ENCODE results near the gene AUTS2.

AUTS2 gene

DNA sequence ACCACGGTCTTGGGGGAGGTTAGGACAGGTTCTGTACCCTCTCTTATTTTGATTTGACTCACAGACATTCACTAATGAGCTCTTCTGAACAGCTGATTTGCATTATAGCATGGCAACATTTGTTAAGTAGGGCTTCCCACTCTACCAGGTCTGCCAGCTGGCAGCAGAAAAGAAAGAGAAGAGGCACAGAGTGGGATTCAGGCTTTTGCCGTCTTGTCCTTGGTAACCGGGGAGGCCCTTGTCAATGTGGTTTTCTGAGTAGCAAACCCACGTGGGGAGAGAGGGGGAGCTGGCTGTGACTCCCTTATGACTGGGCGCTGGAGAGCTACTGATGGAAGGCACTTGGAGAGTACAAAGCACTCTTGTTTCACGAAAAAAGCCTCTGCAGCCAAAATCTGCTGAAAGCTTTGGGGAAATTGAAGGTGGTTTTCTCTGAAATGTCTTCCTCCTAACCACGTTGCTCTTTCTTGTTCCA lies 1178.4 kb downstream of the AUTS2 start:
- Histone ChIP-seq H3K4me3 (no peak overlapping the region), H3K27ac (peak overlapping the region in 1 of 21 experiments; percentile 28)

DNA sequence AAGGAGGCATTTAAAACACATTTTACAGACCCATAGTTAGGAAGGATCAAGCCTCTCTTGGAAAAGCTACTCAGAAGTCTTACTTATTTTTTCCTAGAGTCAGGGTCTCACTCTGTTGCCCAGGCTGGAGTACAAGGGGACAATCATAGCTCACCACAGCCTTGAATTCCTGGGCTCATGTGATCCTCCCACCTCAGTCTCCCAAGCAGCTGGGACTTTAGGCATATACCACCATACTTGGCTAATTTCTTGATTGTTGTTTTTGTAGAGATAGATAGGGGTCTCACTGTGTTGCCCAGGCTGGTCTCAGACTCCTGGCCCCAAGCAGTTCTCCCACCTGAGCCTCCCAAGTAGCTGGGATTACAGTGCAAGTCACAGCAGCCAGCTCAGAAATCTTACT lies 1179.0 kb downstream of the AUTS2 start:
- Histone ChIP-seq H3K27ac (peak overlapping the region in 2 of 21 experiments; percentile 4 to 32), H3K4me3 (no peak overlapping the region)

DNA sequence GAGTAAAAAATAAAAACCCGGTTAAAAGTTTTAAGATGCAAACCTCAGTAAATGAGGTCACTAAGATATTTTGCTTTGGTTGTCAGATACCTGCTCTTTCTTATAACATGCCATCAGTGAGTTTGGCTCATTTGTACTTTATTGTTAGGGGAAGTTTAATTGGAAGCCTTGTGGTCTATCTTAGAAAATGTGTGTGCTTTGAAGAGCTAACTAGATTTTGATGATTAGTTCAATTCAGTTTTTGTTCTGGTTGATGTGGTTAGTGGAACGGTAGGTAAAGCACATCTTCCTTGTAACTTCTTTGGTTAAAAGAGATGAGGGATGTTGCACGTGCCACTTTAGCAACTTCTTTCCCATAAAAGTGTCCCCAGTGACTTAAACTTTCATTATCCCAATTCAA lies 1180.3 kb downstream of the AUTS2 start:
- Histone ChIP-seq H3K27ac (no peak overlapping the region), H3K4me3 (no peak overlapping the region)

DNA sequence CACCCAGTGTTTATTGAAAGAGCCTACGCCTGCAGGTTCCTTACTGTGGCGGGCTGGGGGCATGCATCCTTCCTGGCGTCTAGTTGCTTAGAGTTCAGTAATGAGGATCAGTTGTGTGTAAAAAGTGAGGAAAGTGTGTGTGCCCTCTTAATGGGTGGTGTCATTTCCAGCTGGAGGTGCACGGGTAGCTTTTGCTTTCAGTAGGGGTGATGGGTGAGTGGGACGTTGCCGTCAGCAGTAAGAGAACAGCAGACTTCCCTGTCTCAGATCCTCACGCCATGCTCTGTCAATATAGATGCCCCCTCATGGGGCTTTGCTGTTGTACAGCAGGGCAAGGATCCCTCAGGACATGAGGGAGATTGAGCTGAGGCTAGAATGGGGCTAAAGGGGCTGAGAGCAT lies 1181.0 kb downstream of the AUTS2 start:
- H3K4me3 ChIP-seq = no peak overlapping the region
- no peak overlapping the region for H3K27ac ChIP-seq

DNA sequence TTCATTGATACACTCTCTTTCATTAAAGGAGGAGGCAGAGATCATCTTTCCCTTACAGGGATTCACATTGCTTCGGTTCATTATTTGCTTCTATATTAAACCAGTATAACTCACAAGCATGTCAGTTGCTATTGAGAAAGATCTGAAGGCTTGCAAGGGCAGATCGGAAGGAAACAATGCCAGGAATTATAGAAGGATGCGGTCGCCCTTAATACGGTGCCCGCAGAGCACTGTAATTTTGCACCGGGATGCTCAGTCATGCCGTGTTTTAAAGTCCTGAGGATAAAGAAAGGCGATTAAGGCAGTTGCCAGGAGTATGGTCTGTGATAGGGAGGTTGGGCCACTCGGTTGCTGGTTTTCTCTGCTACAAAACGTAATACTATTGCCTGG lies 1183.6 kb downstream of the AUTS2 start:
- Histone ChIP-seq H3K4me3 (no peak overlapping the region), H3K27ac (no peak overlapping the region)

DNA sequence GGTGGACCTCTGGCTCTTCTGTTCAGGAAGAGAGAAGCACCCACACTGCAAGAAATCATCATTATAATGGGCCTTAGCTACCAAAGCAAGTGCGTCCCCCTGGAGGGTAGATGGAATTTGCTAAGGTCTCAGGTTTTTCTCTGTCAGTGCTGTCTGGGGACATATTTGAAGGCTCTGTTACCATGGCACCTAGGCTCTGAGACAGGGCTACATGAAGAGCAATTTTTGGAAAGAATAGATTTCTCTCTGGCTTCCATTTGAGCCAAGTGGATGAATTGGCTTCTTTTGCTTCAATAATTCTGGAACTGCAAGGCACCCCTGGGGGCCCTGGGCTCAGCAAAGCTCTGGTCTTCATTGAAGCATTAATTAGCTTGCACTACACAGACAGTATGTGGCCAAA lies 1184.5 kb downstream of the AUTS2 start:
- H3K4me3 ChIP-seq = no peak overlapping the region
- no peak overlapping the region for H3K27ac ChIP-seq

DNA sequence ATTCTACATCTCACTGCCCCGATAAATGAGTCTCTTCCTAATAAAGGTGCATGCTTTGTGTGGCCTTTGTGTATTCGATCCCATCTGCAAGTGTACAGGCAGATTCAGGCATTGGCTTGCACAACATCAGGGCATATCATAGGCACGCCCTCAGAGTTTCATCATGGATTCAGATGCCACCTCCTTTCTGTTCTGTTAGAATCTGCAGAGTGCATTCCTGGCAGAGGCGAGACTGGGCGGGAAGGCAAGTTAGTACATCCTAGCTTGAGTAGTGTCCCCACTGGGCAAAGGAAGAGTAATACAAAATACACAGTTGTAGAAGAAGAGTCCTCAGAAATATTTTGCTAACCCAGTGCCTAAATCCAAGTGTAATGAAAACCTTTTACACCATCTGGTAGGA lies 1187.2 kb downstream of the AUTS2 start:
- Histone ChIP-seq H3K27ac (peak overlapping the region in 1 of 21 experiments; percentile 0), H3K4me3 (no peak overlapping the region)

DNA sequence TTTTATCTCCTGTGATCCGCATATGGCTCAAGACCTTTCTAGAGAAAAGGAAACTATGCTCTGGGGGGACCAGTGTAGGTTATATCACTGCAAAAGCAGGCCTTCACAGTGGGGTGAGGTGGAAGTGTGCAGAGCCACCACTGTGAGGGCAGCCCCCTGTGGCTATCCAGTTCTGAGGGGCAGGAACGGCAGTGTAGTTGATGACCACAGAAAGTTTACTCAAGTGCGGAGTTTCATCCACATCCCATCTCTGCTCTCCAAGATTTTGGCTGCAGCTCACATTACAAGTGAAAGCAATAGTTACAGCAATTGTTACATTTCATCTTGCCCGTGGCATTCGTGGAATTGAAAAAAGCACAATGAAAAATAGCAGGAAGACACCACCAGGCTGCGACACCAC lies 1187.8 kb downstream of the AUTS2 start:
- Histone ChIP-seq H3K27ac (peak overlapping the region in 1 of 21 experiments; percentile 0), H3K4me3 (no peak overlapping the region)

DNA sequence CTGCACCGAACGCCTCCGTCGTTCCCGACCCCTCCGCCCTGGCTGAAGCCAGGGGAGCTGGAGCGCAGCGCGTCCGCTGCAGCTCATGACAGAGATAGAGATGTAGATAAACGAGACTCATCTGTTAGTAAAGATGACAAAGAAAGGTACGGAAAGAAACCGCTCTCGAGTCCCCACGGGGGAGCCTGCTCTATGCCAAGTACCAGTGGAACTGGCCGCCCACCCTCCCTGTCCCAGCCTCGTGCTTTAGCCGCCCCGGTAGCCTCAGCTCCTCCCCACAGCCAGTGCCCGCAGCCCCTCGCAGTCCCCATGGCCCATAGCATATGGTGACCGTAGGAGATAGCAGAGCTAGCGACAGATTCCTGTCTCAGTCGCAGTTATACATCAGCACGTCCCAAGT lies 1189.0 kb downstream of the AUTS2 start:
- peak overlapping the region in 1 of 21 experiments; percentile 17 for H3K27ac ChIP-seq
- no peak overlapping the region for H3K4me3 ChIP-seq

DNA sequence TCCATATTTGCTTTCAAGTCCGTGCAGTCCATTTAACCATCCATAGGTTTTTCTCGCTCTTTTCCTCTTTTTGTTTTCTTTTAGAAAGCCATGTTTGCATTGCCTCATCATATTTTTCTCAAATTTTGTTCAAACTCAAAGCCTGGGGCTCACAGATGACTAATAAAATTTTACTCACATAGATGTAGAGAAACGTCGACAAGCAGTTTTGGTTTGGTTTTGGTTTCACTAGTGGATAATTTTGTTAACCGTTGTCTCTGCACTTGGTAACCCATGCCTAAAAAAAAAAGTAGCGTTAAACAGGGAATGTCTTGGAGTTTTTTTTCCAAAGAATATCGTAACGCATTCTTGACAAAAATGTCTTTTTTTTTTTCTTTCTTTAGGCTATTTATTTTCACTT lies 1189.5 kb downstream of the AUTS2 start:
- Histone ChIP-seq H3K27ac (peak overlapping the region in 1 of 21 experiments; percentile 17), H3K4me3 (no peak overlapping the region)

DNA sequence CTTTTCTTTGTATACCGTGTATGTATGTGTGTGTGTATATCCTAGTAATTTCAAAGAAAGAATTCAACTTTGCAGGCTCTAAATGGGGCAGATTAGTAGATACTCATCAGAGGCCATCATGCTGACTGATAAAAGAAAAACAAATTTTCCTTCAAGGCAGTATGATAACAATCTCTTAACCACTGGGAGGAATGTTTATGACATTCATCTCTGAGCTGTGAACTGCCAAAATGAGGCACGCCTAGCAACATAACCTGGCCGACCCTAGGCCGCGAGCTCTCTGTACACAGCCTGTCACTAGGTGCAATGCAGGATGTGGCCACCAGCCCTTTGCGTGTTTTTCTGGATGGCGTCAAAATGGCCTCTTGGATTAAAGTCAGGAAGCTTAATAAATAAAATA lies 1190.0 kb downstream of the AUTS2 start:
- Histone ChIP-seq H3K4me3 (no peak overlapping the region), H3K27ac (no peak overlapping the region)

DNA sequence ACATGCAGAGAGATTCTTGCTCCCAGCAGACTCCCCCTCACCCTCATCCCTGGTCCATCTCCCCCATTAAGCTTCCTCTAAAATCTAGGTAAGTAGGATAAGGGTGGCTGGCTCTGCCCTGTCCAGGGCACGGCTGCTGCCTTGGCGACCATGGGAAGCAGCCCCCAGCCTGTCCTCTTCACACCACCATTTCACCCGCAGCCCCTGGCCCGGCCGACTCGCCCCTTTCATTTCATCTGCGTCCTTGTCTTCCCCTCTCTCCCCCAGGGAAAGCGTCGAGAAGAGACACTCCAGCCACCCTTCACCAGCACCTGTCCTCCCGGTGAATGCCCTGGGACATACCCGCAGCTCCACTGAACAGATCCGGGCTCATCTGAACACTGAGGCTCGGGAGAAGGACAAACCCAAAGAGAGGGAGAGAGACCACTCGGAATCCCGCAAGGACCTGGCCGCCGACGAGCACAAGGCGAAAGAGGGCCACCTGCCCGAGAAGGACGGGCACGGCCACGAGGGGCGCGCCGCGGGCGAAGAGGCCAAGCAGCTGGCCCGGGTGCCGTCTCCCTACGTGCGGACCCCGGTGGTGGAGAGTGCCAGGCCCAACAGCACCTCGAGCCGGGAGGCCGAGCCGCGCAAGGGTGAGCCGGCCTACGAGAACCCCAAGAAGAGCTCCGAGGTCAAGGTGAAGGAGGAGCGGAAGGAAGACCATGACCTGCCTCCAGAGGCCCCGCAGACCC lies 1191.4 kb downstream of the AUTS2 start:
- H3K27ac ChIP-seq = no peak overlapping the region
- H3K4me3 ChIP-seq = no peak overlapping the region

DNA sequence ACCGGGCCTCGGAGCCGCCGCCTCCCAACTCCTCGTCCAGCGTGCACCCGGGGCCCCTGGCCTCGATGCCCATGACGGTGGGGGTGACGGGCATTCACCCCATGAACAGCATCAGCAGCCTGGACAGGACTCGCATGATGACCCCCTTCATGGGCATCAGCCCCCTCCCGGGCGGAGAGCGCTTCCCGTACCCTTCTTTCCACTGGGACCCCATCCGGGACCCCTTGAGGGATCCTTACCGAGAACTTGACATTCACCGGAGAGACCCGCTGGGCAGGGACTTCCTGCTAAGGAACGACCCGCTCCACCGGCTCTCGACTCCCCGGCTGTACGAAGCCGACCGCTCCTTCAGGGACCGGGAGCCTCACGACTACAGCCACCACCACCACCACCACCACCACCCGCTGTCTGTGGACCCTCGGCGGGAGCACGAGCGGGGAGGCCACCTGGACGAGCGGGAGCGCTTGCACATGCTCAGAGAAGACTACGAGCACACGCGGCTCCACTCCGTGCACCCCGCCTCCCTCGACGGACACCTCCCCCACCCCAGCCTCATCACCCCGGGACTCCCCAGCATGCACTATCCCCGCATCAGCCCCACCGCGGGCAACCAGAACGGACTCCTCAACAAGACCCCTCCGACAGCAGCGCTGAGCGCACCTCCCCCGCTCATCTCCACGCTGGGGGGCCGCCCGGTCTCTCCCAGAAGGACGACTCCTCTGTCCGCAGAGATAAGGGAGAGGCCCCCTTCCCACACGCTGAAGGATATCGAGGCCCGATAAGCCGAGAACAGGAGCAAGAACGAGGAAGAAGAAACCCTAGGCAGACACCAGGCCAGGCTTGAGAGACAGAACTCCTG lies 1192.2 kb downstream of the AUTS2 start:
- Histone ChIP-seq H3K27ac (no peak overlapping the region), H3K4me3 (no peak overlapping the region)

DNA sequence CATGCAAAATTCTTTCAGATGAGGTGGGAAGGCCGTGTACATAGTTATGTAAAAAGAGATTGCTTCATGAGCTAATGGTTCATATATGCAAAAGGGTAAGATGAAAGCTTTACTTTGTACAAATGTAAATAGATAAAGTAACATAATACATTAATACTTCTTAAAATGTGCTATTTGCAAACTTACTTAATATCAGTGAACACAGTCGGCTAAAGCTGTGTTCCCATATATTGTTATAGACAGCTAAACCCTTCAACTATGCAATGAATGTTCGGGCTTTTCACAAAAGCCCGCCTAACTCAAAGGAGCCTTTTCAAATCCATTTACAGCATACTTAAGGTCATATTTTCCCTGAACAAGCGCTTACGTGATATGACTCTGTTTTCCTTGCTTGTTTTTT lies 1193.1 kb downstream of the AUTS2 start:
- no peak overlapping the region for H3K4me3 ChIP-seq
- H3K27ac ChIP-seq = no peak overlapping the region

DNA sequence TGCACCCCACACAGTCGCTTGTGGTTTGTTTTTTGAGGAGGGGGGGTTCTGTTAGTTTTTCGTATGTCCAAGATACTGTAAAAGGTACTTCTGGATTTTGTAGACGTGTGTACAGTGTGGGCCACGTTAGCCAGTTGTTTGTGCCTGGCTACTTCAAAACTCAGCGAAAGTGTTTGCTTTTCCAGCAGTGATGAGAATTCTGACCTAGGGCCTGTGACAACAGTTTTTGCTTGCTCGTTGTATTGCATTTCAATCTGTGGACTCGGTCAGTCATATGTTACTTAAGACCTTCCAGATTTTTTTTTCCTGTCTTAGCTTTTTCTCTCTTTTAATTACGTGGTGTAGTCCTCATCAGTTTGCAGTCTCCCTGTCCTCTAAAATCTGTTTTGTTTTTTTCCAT lies 1194.8 kb downstream of the AUTS2 start:
- Histone ChIP-seq H3K27ac (no peak overlapping the region), H3K4me3 (no peak overlapping the region)

DNA sequence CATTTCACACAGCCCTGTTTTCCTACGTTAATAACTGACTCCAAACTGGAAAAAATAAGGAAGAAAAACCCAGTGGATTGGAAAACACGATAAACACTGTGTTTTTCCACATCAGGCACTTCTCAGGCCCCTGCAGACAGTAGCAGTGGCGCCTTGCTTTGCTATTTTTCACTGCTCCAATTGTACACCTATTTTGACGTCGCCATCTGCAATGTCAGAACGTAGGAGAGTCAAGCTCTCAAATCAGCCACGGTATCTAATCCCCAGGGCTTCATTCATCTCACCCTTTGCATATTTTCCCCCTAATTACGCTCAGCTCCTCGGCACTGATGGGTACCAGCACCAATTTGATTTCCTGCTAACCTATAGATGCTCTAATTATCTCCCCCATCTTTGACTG lies 1195.5 kb downstream of the AUTS2 start:
- no peak overlapping the region for H3K27ac ChIP-seq

DNA sequence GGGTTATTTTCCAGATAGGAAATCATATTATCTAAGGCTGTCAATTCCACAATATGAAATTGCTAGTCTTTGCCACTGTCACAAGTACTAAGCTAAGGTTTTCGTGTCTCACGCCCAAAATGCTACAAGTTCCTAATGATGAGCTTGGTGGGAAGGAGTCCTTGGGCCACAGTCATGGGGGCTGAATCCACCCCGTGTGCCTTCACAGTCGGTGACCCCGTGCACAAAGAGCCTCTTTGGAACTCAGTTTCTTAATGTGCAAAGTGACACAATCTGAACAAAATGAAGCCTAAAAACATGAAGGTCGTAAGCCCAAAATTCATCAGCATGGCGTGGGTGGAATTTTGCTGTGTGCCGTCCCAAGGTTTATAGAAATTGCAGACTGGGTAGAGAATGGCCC lies 1196.7 kb downstream of the AUTS2 start:
- H3K4me3 ChIP-seq = no peak overlapping the region
- H3K27ac ChIP-seq = no peak overlapping the region

More for the DNA sequence above, 1195.5 kb downstream of the AUTS2 start:
- H3K4me3 ChIP-seq = no peak overlapping the region

DNA sequence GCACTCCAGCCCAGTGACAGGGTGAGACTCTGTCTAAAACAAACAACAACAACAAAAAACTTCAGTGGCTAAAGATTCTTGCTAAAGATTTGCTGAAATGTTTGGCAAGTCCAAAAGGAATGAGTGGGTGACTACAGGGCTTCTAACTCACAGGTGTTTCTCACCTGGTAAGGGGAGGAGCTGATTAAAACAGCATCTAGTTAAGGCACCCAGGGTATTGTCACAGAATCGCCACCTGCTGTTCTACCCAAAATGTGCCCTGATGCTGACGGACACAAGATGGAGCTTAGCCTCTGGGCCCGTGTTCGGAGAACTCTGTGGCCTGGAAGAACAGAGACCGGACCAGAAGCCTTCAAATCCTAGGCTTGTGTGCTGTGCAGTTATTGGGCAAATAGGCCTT lies 1197.7 kb downstream of the AUTS2 start:
- Histone ChIP-seq H3K27ac (no peak overlapping the region), H3K4me3 (no peak overlapping the region)

DNA sequence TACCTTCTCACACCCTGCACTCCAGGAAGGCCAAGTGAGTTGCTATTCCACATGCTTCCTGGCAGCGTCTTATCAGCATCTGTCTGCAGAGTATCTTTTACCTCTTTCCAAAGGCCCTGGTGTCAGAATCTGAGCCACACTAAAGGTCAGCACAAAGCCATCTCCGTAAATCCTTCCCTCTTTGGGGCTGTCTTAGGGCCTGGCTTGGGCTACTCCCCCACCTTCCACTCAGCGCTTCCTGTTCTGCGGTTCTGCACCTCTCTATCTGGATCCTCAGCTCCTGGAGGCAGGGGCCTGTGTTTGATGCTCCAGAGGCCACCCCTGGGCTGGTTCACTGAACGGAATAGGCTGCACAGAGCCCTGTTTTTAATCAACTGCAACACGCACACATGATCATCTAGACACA lies 1198.8 kb downstream of the AUTS2 start:
- no peak overlapping the region for H3K4me3 ChIP-seq
- H3K27ac ChIP-seq = no peak overlapping the region

DNA sequence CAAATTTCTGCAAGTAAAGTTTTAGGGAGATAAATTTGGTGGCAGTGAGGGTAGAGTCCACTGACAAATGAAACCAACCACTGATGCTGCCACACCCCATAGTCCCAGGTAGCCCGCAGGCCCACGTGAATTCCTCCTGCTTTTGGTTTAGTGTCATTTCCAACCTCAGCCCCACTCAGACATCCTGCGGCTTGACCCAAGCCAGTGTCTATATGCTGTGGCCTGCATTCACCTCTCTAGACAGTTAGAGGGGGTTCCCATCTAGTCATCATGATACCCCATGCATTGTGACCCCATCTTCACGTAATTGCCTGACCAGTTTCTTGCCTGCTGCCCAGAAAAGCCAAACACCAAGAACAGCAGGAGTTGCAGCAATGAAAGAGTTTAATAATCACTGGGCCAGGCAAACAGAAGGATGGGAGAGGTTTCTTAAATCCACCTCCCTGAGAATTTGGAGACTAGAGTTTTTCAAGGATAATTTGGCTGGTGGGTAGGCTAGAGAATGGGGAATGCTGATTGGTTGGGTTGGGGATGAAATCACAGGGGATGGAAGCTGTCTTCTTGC lies 1201.6 kb downstream of the AUTS2 start:
- no peak overlapping the region for H3K27ac ChIP-seq
- no peak overlapping the region for H3K4me3 ChIP-seq

DNA sequence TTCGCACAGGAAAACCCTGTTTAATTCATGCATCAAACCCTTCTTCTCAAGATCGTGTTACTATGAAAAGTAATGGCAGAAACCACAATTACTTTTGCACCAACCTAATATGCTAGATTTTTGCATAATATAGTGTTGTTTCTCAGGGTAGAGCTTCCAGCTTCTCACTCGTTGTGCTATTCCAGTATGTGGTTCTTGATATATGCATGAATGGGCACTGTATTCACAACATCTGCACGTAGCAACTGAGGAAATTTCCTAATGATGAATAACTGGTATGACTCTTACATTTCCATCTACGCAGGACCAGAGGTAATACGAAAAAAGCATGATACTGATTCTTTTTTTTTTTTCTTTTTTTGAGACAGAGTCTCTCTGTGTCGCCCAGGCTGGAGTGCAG lies 1207.1 kb downstream of the AUTS2 start:
- Histone ChIP-seq H3K4me3 (no peak overlapping the region), H3K27ac (no peak overlapping the region)
